IPS-20b (cell line): ENCODE data around the gene FAM111A.
"Not testable (repeated sequence)": the region's sequence is repeated elsewhere in the genome, so short reads cannot be mapped to it uniquely, and the experiment has no call there.

ENCODE experiments used
- H3K27ac ChIP-seq: one replicate; pipeline ENCODE4 v1.5.1; 2013; ENCODE audit warnings: low read length
- H3K27me3 ChIP-seq: 2 replicates; pipeline ENCODE4 v1.6.1; 2013; ENCODE audit warnings: mild to moderate bottlenecking, low read length, inconsistent platforms; ENCODE audit not compliant: insufficient read depth
- H3K36me3 ChIP-seq: 2 replicates; pipeline ENCODE4 v1.6.1; 2013; ENCODE audit warnings: low read depth, mild to moderate bottlenecking, inconsistent platforms, low read length, moderate library complexity; ENCODE audit not compliant: insufficient read depth
- H3K4me1 ChIP-seq: 2 replicates; pipeline ENCODE4 v1.6.1; 2013; ENCODE audit warnings: mild to moderate bottlenecking, control low read depth, inconsistent platforms, low read length, moderate library complexity; ENCODE audit not compliant: insufficient read depth
- H3K4me3 ChIP-seq: 2 replicates; pipeline ENCODE4 v1.5.1; 2013; ENCODE audit warnings: mild to moderate bottlenecking, low read length, inconsistent platforms
- H3K9ac ChIP-seq: 2 replicates; pipeline ENCODE4 v1.6.1; 2013; ENCODE audit warnings: low read depth, mild to moderate bottlenecking, inconsistent platforms, low read length, moderate library complexity
- H3K9me3 ChIP-seq: 2 replicates; pipeline ENCODE4 v1.6.1; 2013; ENCODE audit warnings: mild to moderate bottlenecking, low read depth, low read length, inconsistent platforms; ENCODE audit not compliant: insufficient read depth

FAM111A gene

GRCh38 chr11:59142530-59143507, at the start of gene FAM111A:
Gene FAM111A, plus strand, starts transcription at chr11:59142856. Its CDS starts 6,017 bp downstream, at chr11:59148873.
- peaks cover 3% of the 10 kb centered on the region; the same call in 1 of the 2 replicates for H3K4me1 ChIP-seq

GRCh38 chr11:59093576-59093975, 49.1 kb upstream of the FAM111A start:
- H3K27ac ChIP-seq = not testable (repeated sequence)

More at GRCh38 chr11:59142530-59143507, at the start of gene FAM111A:
- H3K4me3 ChIP-seq = peak within 1 kb of the TSS; percentile 87
- peaks cover 17% of the 10 kb centered on the region for H3K27me3 ChIP-seq
- H3K9ac ChIP-seq = peak within 1 kb of the TSS; percentile 80; the same call in 1 of the 2 replicates
- H3K36me3 ChIP-seq = no peaks in the 10 kb centered on the region
- no peaks in the 10 kb centered on the region for H3K9me3 ChIP-seq
- no peak within 1 kb of the TSS for H3K27ac ChIP-seq

GRCh38 chr11:59095225-59095624, 47.4 kb upstream of the FAM111A start:
- peak overlapping the region; percentile 38 for H3K27ac ChIP-seq
- peak overlapping the region; percentile 44 for H3K4me3 ChIP-seq
- H3K36me3 ChIP-seq, H3K27me3 ChIP-seq, H3K9me3 ChIP-seq: not testable (repeated sequence)
- peaks cover 28% of the 10 kb centered on the region; the same call in 1 of the 2 replicates for H3K4me1 ChIP-seq
- H3K9ac ChIP-seq = peak overlapping the region; percentile 51; the same call in 1 of the 2 replicates

More at GRCh38 chr11:59093576-59093975, 49.1 kb upstream of the FAM111A start:
- H3K4me1 ChIP-seq = peaks cover 27% of the 10 kb centered on the region; the same call in 1 of the 2 replicates
- not testable (repeated sequence) for H3K9ac ChIP-seq, H3K9me3 ChIP-seq, H3K36me3 ChIP-seq, H3K27me3 ChIP-seq
- H3K4me3 ChIP-seq = 0 out of 2 replicates have a peak overlapping the region, but pooled peaks have one; percentile 21

- peaks cover 28% of the 10 kb centered on the region; the same call in 1 of the 2 replicates for H3K4me1 ChIP-seq
- H3K27me3 ChIP-seq, H3K9ac ChIP-seq, H3K9me3 ChIP-seq, H3K27ac ChIP-seq, H3K4me3 ChIP-seq, H3K36me3 ChIP-seq: not testable (repeated sequence)
These were observed 46.6 kb upstream of the FAM111A start for GRCh38 chr11:59095972-59096575.

- Histone ChIP-seq H3K27me3 (peaks cover 9% of the 10 kb centered on the region; the same call in 1 of the 2 replicates), H3K4me3 (no peak overlapping the region), H3K9me3 (no peaks in the 10 kb centered on the region), H3K9ac (no peak overlapping the region), H3K36me3 (no peaks in the 10 kb centered on the region), H3K4me1 (peaks cover 28% of the 10 kb centered on the region; the same call in 1 of the 2 replicates), H3K27ac (no peak overlapping the region)
These were observed 45.4 kb upstream of the FAM111A start for GRCh38 chr11:59097113-59097708.

GRCh38 chr11:59097938-59098337, 44.7 kb upstream of the FAM111A start:
- not testable (repeated sequence) for H3K36me3 ChIP-seq, H3K4me3 ChIP-seq, H3K9ac ChIP-seq, H3K27ac ChIP-seq, H3K9me3 ChIP-seq
- peaks cover 13% of the 10 kb centered on the region for H3K27me3 ChIP-seq
- H3K4me1 ChIP-seq = peaks cover 25% of the 10 kb centered on the region; the same call in 1 of the 2 replicates

- Histone ChIP-seq H3K9ac (peak overlapping the region; percentile 69; the same call in 1 of the 2 replicates), H3K4me3 (peak overlapping the region; percentile 76), H3K9me3 (no peaks in the 10 kb centered on the region), H3K27me3 (peaks cover 46% of the 10 kb centered on the region), H3K36me3 (no peaks in the 10 kb centered on the region), H3K4me1 (peaks cover 12% of the 10 kb centered on the region; the same call in 1 of the 2 replicates), H3K27ac (no peak overlapping the region)
These were observed 40.3 kb upstream of the FAM111A start for GRCh38 chr11:59102259-59102765.

- peaks cover 53% of the 10 kb centered on the region for H3K27me3 ChIP-seq
- H3K9ac ChIP-seq = peak within 1 kb of the TSS; percentile 85; the same call in 1 of the 2 replicates
- H3K9me3 ChIP-seq = no peaks in the 10 kb centered on the region
- peak within 1 kb of the TSS; percentile 84 for H3K4me3 ChIP-seq
- H3K4me1 ChIP-seq = peaks cover 6% of the 10 kb centered on the region; the same call in 1 of the 2 replicates
- H3K27ac ChIP-seq = no peak within 1 kb of the TSS
- peaks cover 31% of the 10 kb centered on the region for H3K36me3 ChIP-seq
These were observed 36.0 kb upstream of the FAM111A start, which contains the start of gene FAM111B for GRCh38 chr11:59106363-59107336. Gene FAM111B, plus strand, starts transcription at chr11:59107237. Its CDS starts 2,389 bp downstream, at chr11:59109626.

GRCh38 chr11:59107721-59108120, 34.9 kb upstream of the FAM111A start:
- H3K4me1 ChIP-seq, H3K27ac ChIP-seq, H3K9me3 ChIP-seq: not testable (repeated sequence)
- Histone ChIP-seq H3K9ac (peak overlapping the region; percentile 84; the same call in 1 of the 2 replicates), H3K4me3 (peak overlapping the region; percentile 84), H3K36me3 (peaks cover 41% of the 10 kb centered on the region), H3K27me3 (peaks cover 47% of the 10 kb centered on the region)

GRCh38 chr11:59112494-59112893, 30.2 kb upstream of the FAM111A start:
- H3K4me1 ChIP-seq = 0 out of 2 replicates have a peak, but pooled peaks cover 2% of the 10 kb centered on the region

More at GRCh38 chr11:59112494-59112893, 30.2 kb upstream of the FAM111A start:
- no peak overlapping the region for H3K27ac ChIP-seq
- H3K9me3 ChIP-seq = peaks cover 6% of the 10 kb centered on the region
- H3K27me3 ChIP-seq = peaks cover 10% of the 10 kb centered on the region
- H3K4me3 ChIP-seq = no peak overlapping the region
- no peak overlapping the region for H3K9ac ChIP-seq
- peaks cover 87% of the 10 kb centered on the region for H3K36me3 ChIP-seq
